Left ventricle myocardium superior (tissue), 1 donor: Measurements from ENCODE around the gene TNIK. TPM values are rescaled to one million over a fixed set of nuclear protein-coding genes. Genes with fewer than 3 reads are reported as not detected.

Experiments used
- ATAC-seq: fragments of 200-7000 bp; cut with Tn5 transposase; one replicate; pipeline ENCODE4 v1.9.1; 2020; ENCODE audit warnings: mild to moderate bottlenecking, moderate library complexity
- DNase-seq: peaks from one replicate; pipeline ENCODE4 v3.0.0-alpha.2; 2020
- intact Hi-C: fragments of 100-400 bp; cut with micrococcal nuclease; formaldehyde crosslinking; loops from one replicate; pipeline ENCODE4 v1.11.0; 2022
- long read RNA-seq: library from polyadenylated mRNA; unstranded; transcript quantifications from one replicate; pipeline ENCODE4 v2.0.0, GENCODE V29; 2021
- total RNA-seq: library from RNA; stranded (reverse); fragmentation: NEBNext Ultra II Directional; extraction: Animal tissue kit (Norgen Biotek cat#: 25700); gene quantifications from one replicate; pipeline ENCODE4 v1.2.1, GENCODE V29; 2021
- donor health status: DM: no; HTN: yes; CAD: no; lungs with severe emphysema.

TNIK gene
- total RNA-seq: 32.7 TPM
- long read RNA-seq, full-length matches to known transcripts: 1 of 10 reads
- long read RNA-seq, partial matches to known transcripts: 7 of 10 reads
- long read RNA-seq, other reads (novel, unspliced or antisense): 2 of 10 reads

- DNase-seq: peak; percentile 95
- intact Hi-C loops: no loop called here
- ATAC-seq: peak; percentile 95
Observed at GRCh38 chr3:171459942-171460724, at the start of gene TNIK. TSS of gene TNIK (minus strand) at chr3:171460405. CDS start at chr3:171460063, 342 bp downstream.

- ATAC-seq: no peak
- intact Hi-C loops: no loop called here
- DNase-seq: no peak
Observed at GRCh38 chr3:171508676-171509075, 48.5 kb upstream of the TNIK start.

GRCh38 chr3:171508206-171508605 lies 48.0 kb upstream of the TNIK start:
- ATAC-seq: no peak
- no peak for DNase-seq
- intact Hi-C loops: no loop called here

GRCh38 chr3:171506743-171507319 lies 46.6 kb upstream of the TNIK start:
- intact Hi-C loops: no loop called here
- ATAC-seq (no peak), DNase-seq (no peak)

GRCh38 chr3:171505822-171506333 lies 45.7 kb upstream of the TNIK start:
- intact Hi-C loops: no loop called here
- no peak for ATAC-seq
- no peak for DNase-seq

DNA sequence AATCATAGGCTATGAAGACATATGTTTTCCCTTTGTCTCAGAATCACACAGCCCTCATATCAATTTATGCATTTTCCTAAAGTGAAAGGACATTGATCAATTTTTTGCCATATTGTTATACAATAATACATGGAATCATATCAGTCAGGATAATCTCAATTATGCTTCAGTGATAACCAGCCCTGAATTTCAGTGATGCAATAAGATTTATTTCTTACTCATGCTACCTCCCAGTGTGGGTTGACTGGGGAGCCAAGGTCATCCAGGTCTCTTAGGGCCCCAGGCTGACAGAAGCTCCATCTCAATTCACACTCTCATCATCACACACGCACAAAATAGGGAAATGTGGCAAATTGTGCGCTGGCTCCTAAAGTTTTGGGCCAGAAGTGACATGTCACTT lies 44.2 kb upstream of the TNIK start:
- intact Hi-C loops: no loop called here
- ATAC-seq: no peak

DNA sequence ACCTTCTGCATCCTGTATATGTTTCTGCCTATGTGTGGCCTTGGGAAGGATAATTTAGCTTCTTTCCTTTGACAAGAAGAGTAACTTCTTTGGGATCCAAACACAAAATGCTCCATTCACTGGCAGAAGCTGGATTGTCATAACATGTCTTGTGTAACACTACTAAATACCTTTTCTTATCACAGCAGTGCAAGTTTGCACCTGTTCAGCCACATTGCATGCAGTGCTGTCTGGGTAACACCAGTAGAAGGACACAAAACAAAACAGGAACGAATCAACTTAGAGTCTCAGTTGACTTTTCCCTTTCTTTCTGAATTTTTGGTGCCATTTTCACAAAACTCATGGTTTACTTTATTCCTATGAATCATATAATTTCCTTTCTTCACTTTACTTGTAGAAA lies 43.6 kb upstream of the TNIK start:
- intact Hi-C loops: no loop called here
- DNase-seq (no peak), ATAC-seq (no peak)

More for the DNA sequence above, 44.2 kb upstream of the TNIK start:
- no peak for DNase-seq

GRCh38 chr3:171498921-171499320 lies 38.7 kb upstream of the TNIK start:
- DNase-seq (no peak), ATAC-seq (no peak)
- intact Hi-C loops: no loop called here

DNA sequence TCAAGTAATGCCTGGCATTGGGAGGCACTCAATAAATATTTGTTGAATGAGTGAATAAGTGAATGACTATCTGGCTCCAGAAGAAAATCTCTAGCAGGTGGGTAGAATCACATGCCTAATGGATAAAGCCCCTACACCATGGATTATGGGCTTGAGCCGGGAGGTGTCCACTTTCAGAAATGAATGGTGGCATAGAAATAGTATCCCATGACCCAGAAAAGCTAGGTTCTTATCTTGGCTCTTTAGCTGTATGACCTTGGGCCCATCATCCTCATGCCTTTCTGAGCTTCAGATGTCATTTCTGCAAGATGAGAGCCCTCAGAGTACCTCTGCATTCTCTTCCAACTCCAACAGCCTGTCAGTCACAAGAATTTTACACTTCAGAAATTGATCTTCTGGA lies 37.3 kb upstream of the TNIK start:
- intact Hi-C loops: no loop called here
- no peak for DNase-seq
- peak; percentile 56 for ATAC-seq

DNA sequence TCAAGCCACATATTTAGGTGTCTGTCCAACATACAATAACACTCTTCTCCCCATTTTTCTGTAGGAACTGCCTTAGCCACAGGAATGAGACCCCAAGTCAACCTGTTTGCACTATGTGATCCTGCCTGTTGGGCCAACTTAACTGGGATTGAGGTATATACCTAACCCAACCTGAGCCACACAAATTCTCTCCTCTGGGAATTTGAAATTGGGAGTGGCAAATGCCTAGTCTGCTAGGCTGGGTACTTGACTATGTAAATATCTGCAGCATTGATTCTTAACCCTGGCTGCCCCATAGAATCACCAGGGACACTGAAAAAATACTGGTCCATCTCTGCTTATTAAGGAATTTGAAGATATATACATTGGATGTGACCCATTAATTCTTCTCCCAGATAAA lies 35.2 kb upstream of the TNIK start:
- no peak for DNase-seq
- no peak for ATAC-seq
- intact Hi-C loops: no loop called here

GRCh38 chr3:171494457-171495109 lies 34.4 kb upstream of the TNIK start:
- intact Hi-C loops: no loop called here
- ATAC-seq: no peak
- no peak for DNase-seq

DNA sequence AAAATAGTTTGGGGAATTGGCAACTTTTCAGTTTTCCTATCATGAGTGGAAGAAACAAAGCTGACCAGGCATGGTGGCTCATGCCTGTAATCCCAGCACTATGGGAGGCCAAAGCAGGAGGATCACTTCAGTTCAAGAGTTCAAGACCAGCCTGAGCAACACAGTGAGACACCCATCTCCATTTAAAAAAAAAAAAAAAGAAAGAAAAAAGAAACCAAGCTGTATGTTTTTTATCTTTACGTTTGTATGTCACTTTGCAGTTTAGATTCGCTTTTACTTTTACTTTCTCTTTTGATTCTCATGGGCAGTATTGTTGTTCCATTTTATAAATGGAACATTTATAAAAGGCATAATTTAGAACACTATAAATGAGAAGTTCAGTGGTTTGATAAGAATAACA lies 31.2 kb upstream of the TNIK start:
- intact Hi-C loops: no loop called here
- ATAC-seq (no peak), DNase-seq (no peak)

GRCh38 chr3:171490901-171491300 lies 30.7 kb upstream of the TNIK start:
- intact Hi-C loops: no loop called here
- ATAC-seq (no peak), DNase-seq (no peak)

DNA sequence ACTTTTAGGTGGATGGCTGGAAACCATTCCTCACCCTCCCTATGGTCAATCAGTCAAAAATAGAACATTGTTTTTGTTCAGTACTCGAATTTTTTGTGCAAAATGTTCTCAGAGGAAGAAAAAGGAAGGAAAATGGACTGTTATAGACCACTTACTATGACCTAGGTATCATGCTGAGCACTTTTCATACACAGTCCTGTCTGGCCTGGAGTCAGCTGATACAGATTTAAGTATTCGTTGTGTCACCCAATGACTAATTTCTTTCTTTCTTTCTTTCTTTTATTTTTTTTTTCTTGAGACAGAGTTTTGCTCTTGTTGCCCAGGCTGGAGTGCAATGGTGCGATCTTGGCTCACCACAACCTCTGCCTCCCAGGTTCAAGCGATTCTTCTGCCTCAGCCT lies 29.1 kb upstream of the TNIK start:
- DNase-seq: no peak
- ATAC-seq: no peak
- intact Hi-C loops: no loop called here

DNA sequence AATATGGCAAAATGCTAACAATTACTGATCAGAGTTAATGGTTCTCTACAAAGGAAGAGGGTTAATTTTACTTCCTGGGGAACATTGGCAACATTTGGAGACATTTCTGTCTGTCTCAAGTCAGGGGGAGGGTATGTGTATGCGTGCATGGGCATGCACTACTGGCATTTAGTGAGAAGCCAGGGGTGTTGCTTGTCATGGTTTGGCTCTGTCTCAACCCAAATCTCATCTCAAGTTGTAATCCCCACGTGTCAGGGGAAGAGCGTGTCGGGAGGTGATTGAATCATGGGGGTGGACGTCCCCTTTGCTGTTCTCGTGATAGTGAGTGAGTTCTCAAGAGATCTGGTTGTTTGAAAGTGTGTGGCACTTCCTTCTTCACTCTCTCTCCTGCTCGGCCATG lies 28.3 kb upstream of the TNIK start:
- DNase-seq (no peak), ATAC-seq (no peak)
- intact Hi-C loops: no loop called here

DNA sequence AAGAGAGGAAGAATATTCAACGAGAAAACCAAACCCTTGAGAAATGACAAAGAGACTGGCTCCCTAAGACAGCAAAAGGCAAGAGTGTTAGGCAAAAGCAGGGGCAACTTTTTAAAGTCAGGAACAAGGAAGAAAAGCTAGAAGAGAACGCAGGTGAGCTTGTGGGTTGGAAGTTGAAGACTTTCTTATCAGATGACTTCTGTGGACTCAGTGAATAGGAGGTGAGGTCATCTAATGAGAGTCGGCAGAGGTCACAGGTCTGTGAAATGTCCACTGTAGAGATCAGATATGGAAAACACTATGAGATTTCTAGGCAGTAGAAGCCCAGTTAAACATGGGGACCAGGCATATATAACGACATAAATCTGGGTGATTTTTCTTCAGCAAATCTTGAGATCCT lies 27.2 kb upstream of the TNIK start:
- ATAC-seq (no peak), DNase-seq (no peak)
- intact Hi-C loops: no loop called here

- DNase-seq (no peak), ATAC-seq (no peak)
- intact Hi-C loops: no loop called here
Observed at GRCh38 chr3:171485338-171485737, 25.1 kb upstream of the TNIK start.

DNA sequence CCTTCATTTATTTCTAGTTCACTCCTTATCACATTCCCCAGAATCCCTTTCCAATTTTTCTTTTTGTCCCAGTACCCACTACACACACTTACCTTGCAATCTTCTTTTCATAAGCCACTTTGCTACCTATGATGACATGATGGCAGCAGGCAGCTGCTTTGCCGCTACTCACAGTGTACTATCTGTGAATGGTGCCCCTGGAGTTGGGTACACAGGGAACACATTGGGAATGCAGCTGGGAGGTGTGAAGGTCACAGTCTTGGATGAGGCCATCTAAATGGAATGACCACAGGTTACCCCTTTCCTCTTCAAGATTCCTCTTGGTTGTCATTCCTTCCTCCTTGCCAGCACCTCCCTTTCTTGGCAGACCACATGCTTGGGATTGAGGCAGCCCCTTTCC lies 20.8 kb upstream of the TNIK start:
- intact Hi-C loops: no loop called here
- DNase-seq: no peak
- ATAC-seq: peak; percentile 82

GRCh38 chr3:171480526-171480925 lies 20.3 kb upstream of the TNIK start:
- ATAC-seq (no peak), DNase-seq (no peak)
- intact Hi-C loops: no loop called here

DNA sequence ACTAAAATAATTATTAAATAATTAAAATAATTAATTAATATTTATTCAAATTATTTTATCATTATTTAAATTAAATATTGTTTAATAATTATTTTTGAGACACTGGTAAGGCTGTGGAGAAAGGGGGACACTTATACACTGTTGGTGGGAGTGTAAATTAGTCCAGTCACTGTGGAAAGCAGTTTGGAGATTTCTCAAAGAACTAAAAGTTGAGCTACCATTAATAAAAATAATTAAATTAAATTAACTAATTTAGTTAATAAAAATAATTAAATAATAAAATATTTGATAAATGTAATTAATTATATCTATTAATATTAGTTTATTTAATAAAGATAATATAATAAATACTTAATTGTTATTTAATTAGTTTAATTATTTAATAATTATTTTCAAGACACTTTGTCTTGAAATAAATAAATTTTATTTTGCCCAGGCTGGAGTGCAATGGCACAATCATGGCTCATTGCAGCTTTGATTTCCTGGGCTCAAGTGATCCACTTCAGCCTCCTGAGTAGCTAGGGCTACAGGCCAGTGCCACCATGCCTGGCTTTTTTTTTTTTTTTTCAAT lies 16.4 kb upstream of the TNIK start:
- intact Hi-C loops: no loop called here
- DNase-seq: no peak
- no peak for ATAC-seq
